ENCODE measurements around the gene RBMS3. TPM values are rescaled to one million over a fixed set of nuclear protein-coding genes. Genes with fewer than 3 reads are reported as not detected.

Gene RBMS3
- total RNA-seq, 2 donors from 2014 or later: 27.3 to 51.4 TPM

DNA sequence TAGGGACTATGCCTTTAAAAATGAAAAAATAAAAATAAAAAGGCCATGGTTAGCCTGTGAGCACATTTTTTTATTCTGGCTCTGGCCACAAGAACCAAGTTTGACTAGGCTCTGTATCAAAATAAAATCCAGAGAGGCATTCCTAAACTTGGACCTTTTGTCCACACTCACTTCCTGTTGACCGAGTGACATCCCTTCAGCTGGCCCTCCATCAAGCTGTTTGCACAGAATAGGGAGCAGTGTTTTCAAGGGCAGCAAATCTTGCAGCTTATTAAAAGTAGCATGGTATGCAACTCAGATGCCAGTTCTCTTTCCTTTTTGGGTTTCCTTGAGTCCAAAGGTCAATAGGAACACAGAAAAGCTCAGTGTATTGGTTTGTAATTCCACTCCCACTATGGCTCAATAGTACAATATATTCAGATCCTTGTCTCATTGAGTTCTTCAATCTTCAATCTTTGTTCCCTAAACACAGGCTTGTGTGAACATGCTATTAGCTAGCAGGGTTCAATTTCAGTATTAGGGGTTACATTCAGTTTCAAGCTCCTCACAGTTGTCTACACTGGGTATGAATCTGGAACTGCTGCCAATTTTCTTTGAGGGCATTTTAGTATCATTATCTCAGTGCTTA lies 244.5 kb downstream of the RBMS3 start:
- Histone ChIP-seq H3K27me3 (no peaks in the 10 kb centered on the region), H3K27ac (peak overlapping the region; percentile 63 to 79), H3K4me1 (peaks cover 0 to 41% of the 10 kb centered on the region in 2 donors), H3K36me3 (no peaks in the 10 kb centered on the region), H3K9me3 (no peaks in the 10 kb centered on the region), H3K4me3 (no peak overlapping the region)
- TF ChIP-seq CTCF (IDR thresholded peaks at IDR 0.05): no peak
- peak; percentile 84 for DNase-seq (ENCODE audit: low spot score)

DNA sequence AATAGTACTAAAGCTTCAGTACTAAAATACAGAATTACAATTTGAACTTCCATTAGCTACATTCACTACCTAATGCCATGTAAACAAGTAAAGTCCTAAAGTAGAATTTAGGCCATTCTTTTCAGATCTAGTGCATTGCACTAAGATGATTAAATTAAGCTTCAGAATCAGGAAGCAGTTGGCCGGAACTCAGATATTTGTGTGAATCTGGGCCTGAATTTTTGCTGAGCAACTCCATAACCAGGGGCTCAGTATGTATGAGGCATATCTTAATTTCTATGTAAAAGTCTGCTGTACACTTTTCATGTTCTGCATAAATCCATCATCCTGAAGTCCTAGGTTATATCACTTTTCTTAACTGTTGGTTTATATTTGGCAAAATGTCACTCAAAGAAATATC lies 246.4 kb downstream of the RBMS3 start:
- Histone ChIP-seq H3K36me3 (no peaks in the 10 kb centered on the region), H3K27me3 (no peaks in the 10 kb centered on the region), H3K9me3 (no peaks in the 10 kb centered on the region), H3K4me3 (no peak overlapping the region), H3K4me1 (peaks cover 0 to 40% of the 10 kb centered on the region in 2 donors), H3K27ac (peak overlapping the region in 1 of 2 donors; percentile 28)
- no peak for DNase-seq (ENCODE audit: low spot score)
- no peak for TF ChIP-seq CTCF (IDR thresholded peaks at IDR 0.05)

GRCh38 chr3:29531644-29532043 lies 250.8 kb downstream of the RBMS3 start:
- Histone ChIP-seq H3K27ac (peak overlapping the region; percentile 7 to 40), H3K4me1 (peaks cover 0 to 20% of the 10 kb centered on the region in 2 donors), H3K27me3 (no peaks in the 10 kb centered on the region), H3K36me3 (no peaks in the 10 kb centered on the region), H3K9me3 (no peaks in the 10 kb centered on the region), H3K4me3 (no peak overlapping the region)
- no peak for DNase-seq (ENCODE audit: low spot score)
- no peak for TF ChIP-seq CTCF (IDR thresholded peaks at IDR 0.05)

GRCh38 chr3:29532473-29532872 lies 251.6 kb downstream of the RBMS3 start:
- Histone ChIP-seq H3K36me3 (no peaks in the 10 kb centered on the region), H3K9me3 (no peaks in the 10 kb centered on the region), H3K4me1 (peaks cover 0 to 14% of the 10 kb centered on the region in 2 donors), H3K4me3 (no peak overlapping the region), H3K27ac (no peak overlapping the region), H3K27me3 (no peaks in the 10 kb centered on the region)
- no peak for DNase-seq (ENCODE audit: low spot score)
- no peak for TF ChIP-seq CTCF (IDR thresholded peaks at IDR 0.05)

DNA sequence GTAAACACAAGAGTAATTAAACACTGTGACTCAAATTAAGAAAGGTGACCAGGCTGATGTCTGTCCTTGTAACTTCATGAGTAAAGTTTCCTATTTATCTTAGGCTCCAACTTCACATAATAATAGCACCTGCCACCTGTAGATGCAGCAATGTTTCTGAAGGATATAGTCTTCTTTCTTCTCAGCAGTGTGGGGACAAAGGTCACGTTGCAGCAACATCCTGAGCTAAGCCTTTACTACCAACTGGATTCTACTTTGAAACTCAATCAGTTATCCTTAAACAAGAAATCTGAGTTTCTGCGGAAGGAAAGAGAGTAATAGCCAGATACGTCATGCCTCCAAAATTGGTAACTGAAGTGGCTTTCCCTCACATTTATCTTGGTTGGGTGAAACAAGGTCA lies 253.1 kb downstream of the RBMS3 start:
- Histone ChIP-seq H3K27ac (no peak overlapping the region), H3K36me3 (no peaks in the 10 kb centered on the region)
- TF ChIP-seq CTCF (IDR thresholded peaks at IDR 0.05): no peak

More for the DNA sequence above, 253.1 kb downstream of the RBMS3 start:
- Histone ChIP-seq H3K27me3 (no peaks in the 10 kb centered on the region), H3K9me3 (no peaks in the 10 kb centered on the region), H3K4me1 (peaks cover 0 to 25% of the 10 kb centered on the region in 2 donors), H3K4me3 (no peak overlapping the region)
- DNase-seq (ENCODE audit: low spot score): no peak
